ENCODE data around the gene HMGN3. TPM values are rescaled to one million over a fixed set of nuclear protein-coding genes. Genes with fewer than 3 reads are reported as not detected.

Gene HMGN3
- total RNA-seq, 1 donor, result 13.4 TPM

GRCh38 chr6:79240509-79240908, 6.0 kb upstream of the HMGN3 start:
- no peak overlapping the region for H3K4me2 ChIP-seq (ENCODE audit: insufficient read depth, low read length)
- no peak overlapping the region for H2AFZ ChIP-seq (ENCODE audit: low read length)
- no peaks in the 10 kb centered on the region for H3K9me3 ChIP-seq (ENCODE audit: low read depth, low read length)
- H3K4me1 ChIP-seq (ENCODE audit: insufficient read depth, low read length), result no peaks in the 10 kb centered on the region
- H3K27ac ChIP-seq (ENCODE audit: low read depth, low read length), result no peak overlapping the region
- no peaks in the 10 kb centered on the region for H3K79me2 ChIP-seq (ENCODE audit: insufficient read depth, low read length)
- no peak for DNase-seq (ENCODE audit: insufficient read length, low spot score, missing footprints)
- H3K27me3 ChIP-seq (ENCODE audit: insufficient read depth, low read length), result no peaks in the 10 kb centered on the region
- H3K4me3 ChIP-seq (ENCODE audit: insufficient read depth, low read length), result no peak overlapping the region
- no peak for TF ChIP-seq CTCF (IDR thresholded peaks at IDR 0.05; ENCODE audit: extremely low read depth, low read depth, low read length)
- no peaks in the 10 kb centered on the region for H3K36me3 ChIP-seq (ENCODE audit: insufficient read depth, low read length)
- H4K20me1 ChIP-seq (ENCODE audit: insufficient read depth, low read length), result no peaks in the 10 kb centered on the region

GRCh38 chr6:79239536-79240168, 5.2 kb upstream of the HMGN3 start:
- Histone ChIP-seq H3K4me1 (ENCODE audit: insufficient read depth, low read length) (no peaks in the 10 kb centered on the region), H3K27ac (ENCODE audit: low read depth, low read length) (no peak overlapping the region), H3K4me2 (ENCODE audit: insufficient read depth, low read length) (no peak overlapping the region), H3K27me3 (ENCODE audit: insufficient read depth, low read length) (no peaks in the 10 kb centered on the region), H3K4me3 (ENCODE audit: insufficient read depth, low read length) (no peak overlapping the region), H3K79me2 (ENCODE audit: insufficient read depth, low read length) (no peaks in the 10 kb centered on the region), H4K20me1 (ENCODE audit: insufficient read depth, low read length) (no peaks in the 10 kb centered on the region), H2AFZ (ENCODE audit: low read length) (no peak overlapping the region), H3K9me3 (ENCODE audit: low read depth, low read length) (no peaks in the 10 kb centered on the region), H3K36me3 (ENCODE audit: insufficient read depth, low read length) (no peaks in the 10 kb centered on the region)
- no peak for TF ChIP-seq CTCF (IDR thresholded peaks at IDR 0.05; ENCODE audit: extremely low read depth, low read depth, low read length)
- no peak for DNase-seq (ENCODE audit: insufficient read length, low spot score, missing footprints)

GRCh38 chr6:79238919-79239318, 4.4 kb upstream of the HMGN3 start:
- no peak for TF ChIP-seq CTCF (IDR thresholded peaks at IDR 0.05; ENCODE audit: extremely low read depth, low read depth, low read length)
- no peaks in the 10 kb centered on the region for H3K9me3 ChIP-seq (ENCODE audit: low read depth, low read length)
- no peak overlapping the region for H3K4me3 ChIP-seq (ENCODE audit: insufficient read depth, low read length)
- no peaks in the 10 kb centered on the region for H3K4me1 ChIP-seq (ENCODE audit: insufficient read depth, low read length)
- no peak overlapping the region for H2AFZ ChIP-seq (ENCODE audit: low read length)
- H3K27me3 ChIP-seq (ENCODE audit: insufficient read depth, low read length), result no peaks in the 10 kb centered on the region
- H3K27ac ChIP-seq (ENCODE audit: low read depth, low read length), result no peak overlapping the region
- DNase-seq (ENCODE audit: insufficient read length, low spot score, missing footprints), result no peak
- no peaks in the 10 kb centered on the region for H4K20me1 ChIP-seq (ENCODE audit: insufficient read depth, low read length)
- no peaks in the 10 kb centered on the region for H3K79me2 ChIP-seq (ENCODE audit: insufficient read depth, low read length)
- H3K36me3 ChIP-seq (ENCODE audit: insufficient read depth, low read length), result no peaks in the 10 kb centered on the region
- H3K4me2 ChIP-seq (ENCODE audit: insufficient read depth, low read length), result no peak overlapping the region

GRCh38 chr6:79236711-79237110, 2.2 kb upstream of the HMGN3 start:
- H3K36me3 ChIP-seq (ENCODE audit: insufficient read depth, low read length), result no peaks in the 10 kb centered on the region
- no peaks in the 10 kb centered on the region for H3K9me3 ChIP-seq (ENCODE audit: low read depth, low read length)
- no peaks in the 10 kb centered on the region for H4K20me1 ChIP-seq (ENCODE audit: insufficient read depth, low read length)
- H3K27ac ChIP-seq (ENCODE audit: low read depth, low read length), result no peak overlapping the region
- no peak overlapping the region for H3K4me2 ChIP-seq (ENCODE audit: insufficient read depth, low read length)
- no peak for TF ChIP-seq CTCF (IDR thresholded peaks at IDR 0.05; ENCODE audit: extremely low read depth, low read depth, low read length)
- no peak overlapping the region for H3K4me3 ChIP-seq (ENCODE audit: insufficient read depth, low read length)
- no peaks in the 10 kb centered on the region for H3K4me1 ChIP-seq (ENCODE audit: insufficient read depth, low read length)
- peaks cover 11% of the 10 kb centered on the region for H3K79me2 ChIP-seq (ENCODE audit: insufficient read depth, low read length)
- DNase-seq (ENCODE audit: insufficient read length, low spot score, missing footprints), result no peak
- H3K27me3 ChIP-seq (ENCODE audit: insufficient read depth, low read length), result no peaks in the 10 kb centered on the region
- no peak overlapping the region for H2AFZ ChIP-seq (ENCODE audit: low read length)
